ENCODE results near the gene USP31.
"Not testable (repeated sequence)": the region's sequence is repeated elsewhere in the genome, so short reads cannot be mapped to it uniquely, and the experiment has no call there.

Gene USP31

DNA sequence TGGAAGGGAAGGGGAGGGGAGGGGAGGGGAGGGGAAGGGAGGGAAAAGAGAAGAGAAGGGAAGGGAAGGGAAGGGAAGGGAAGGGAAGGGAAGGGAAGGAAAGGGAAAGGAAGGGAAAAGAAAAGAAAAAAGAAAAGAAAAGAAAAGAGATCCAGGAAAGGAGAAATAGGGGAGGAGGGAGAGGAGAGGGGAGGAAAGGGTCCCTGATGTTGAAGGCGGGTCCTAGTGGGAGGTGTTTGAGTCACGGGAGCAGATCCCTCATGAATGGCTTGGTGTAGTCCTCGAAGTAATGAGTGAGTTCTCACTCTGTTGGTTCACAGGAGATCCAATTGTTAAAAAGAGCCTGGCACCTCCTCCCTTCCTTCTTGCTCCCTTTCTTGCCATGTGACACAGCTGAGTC lies 6.9 kb upstream of the USP31 start:
- DNase-seq (ENCODE audit: low read depth), result no peak

DNA sequence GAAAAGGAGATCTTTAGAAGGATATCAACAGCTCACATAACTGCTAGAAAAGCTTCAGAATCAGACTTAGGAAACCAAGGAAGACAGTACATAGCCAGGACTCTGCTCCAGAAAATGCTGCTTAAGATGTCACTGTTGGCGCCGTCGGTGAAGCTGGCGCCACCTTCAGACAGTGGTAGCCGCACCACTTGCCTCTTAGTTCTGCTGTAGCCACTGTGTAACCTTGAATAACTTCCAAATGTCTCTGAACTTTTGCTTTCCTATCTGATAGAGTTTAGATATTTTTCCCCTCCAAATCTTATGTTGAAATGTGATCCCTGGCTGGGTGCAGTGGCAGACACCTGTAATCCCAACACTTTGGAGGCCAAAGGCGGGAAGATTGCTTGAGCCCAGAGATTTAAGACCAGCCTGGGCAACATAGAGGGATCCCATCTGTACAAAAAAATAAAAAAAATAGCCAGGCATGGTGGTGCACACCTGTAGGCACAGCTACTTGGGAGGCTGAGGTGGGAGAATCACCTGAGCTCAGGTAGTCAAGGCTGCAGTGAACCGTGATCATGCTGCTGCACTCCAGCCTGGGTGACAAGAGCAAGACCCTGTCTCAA lies 6.3 kb upstream of the USP31 start:
- no peak for DNase-seq (ENCODE audit: low read depth)

DNA sequence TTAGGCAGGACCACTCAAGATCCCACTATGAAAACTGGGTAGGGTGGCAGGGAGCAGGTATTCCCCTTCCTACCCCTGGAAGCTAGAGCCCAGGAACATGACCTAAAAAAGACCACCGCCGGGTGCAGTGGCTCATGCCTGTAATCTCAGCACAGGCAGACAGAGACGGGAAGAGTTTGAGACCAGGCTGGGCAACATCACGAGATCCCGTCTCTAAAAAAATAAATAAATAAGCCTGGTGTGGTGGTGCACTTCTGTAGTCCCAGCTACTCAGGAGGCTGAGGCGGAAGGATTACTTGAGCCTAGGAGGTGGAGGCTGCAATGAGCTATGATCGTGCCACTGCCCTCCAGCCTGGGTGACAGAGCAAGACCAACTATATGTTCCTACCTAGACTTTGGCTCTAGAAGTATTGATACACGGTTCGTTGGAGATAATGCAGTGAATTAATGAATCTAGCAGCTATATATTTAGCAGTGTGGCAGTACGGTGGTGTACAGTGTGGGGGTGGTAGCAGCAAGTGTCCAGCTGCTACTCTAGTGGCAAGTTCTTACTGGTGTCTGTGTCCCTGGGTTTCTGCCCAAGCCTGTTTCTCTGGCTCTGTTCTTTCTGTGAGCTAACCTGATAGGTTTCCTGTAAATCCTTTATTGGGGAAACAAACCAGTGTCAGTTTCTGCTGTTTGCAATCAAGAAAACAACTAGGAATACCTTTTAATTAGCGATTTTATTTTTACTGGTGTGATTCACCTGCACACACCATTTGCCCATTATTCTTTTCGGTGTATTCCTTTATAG lies 3.3 kb upstream of the USP31 start:
- DNase-seq (ENCODE audit: low read depth), result no peak

DNA sequence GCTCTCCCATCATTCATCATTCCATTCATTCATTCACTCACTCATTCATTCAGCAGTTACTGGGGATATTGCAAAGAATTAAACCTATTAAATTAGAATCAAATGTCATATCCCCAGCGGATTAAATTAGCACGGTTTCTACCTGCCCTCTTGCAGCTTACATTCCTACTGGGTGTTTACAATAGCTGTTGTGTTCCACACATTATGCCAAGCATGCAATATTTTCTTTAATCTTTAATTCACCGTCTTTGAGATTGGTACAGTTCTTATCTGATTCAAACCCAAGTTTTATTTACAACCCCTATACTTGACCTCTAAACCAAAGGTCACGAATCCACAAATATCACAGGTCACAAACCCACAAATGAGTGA lies 727 bp upstream of the USP31 start:
- DNase-seq (ENCODE audit: low read depth), result no peak

DNA sequence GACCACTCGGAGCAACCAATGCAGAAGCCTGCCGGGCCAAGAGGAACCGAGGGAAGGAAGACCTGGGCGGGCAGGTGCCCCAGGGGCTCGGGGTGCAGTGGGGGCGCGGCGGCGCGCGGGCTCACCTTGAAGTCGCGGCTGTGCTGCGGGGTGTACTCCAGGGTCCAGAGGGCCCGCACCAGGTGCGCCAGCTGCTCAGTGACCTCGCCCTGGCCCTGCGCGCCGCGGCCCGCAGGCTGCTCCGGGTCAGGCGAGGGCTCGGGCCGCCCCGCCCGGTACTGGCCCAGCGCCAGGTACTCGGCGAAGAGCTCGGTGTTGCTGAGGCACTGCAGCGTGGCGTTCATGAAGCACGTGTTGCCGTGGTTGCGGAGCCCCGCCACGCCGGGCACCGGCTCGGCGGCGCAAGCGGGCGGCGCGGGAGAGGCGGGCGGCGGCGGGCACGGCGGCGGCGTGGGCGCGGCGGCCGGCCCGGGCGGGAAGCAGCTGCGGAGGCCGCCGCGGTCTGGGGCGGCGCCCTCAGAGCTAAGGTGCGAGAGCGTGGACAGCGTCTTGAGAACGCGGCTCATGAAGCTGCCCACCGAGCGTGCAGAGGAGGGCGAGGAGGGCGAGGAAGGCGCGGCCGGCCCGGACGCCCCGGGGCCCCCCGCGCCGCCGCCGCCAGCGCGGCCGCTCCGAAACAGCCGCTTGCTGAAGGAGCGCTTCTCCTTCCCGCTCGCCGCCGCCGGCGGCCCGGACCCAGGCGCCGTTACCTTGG lies 562 bp downstream of the USP31 start:
- DNase-seq (ENCODE audit: low read depth), result peak; percentile 25

DNA sequence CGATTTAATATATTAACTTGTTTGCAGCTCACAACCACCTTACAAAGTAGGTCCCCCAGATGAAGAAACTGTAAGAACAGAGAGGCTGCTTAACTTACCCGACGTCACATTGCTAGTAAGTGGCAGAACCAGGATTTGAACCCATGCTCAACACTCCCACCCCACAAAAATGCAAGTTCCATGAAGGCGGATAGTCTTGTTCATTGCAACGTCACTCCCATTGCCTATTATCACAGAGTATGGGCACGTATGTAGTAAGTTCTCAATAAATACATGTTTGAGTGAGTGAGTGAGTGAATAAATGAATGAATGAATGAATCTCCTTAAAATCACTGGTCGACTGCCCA lies 1.1 kb downstream of the USP31 start:
- DNase-seq (ENCODE audit: low read depth), result no peak

DNA sequence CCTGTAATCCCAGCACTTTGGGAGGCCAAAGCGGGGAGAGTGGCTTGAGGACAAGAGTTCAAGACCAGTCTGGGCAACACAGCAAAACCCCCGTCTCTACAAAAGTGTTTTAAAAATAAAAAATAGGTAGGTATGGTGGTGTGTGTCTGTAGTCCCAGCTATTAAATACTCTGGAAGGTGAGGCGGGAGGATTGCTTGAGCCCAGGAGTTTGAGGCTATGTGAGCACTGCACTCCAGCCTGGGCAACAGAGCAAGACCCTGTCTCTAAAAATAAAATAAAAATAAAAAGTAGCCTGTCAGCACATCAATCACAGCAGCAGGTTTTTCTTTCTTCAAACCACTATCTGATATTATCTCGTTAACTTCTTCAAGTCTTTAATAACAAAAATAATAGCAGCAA lies 1.6 kb downstream of the USP31 start:
- no peak for DNase-seq (ENCODE audit: low read depth)

DNA sequence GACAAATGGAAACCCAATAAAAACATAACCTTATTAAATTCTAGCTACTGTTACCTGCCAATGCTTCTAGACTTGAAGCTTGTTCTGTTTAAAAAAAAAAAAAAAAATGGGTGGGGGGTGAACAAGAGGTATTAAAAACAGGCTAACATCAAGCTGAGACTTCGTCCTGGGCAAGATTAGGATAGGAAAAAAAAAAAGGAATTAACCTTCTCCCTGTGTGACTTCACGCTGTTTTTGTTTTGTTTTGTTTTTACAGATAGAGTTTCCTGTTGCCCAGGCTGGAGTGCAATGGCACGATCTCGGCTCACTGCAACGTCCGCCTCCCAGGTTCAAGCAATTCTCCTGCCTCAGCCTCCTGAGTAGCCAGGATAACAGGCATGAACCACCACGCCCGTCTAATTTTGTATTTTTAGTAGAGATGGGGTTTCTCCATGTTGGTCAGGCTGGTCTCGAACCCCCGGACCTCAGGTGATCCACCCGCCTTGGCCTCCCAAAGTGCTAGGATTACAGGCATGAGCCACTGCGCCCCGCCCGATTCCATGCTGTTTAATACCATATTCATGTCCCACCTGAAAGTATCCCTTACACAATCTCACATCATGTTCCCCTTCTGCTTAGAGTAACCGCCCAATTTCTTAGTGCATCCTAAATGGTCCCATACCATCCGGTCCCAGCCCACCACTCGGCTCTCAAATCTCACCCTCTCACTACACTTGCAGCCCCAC lies 2.2 kb downstream of the USP31 start:
- DNase-seq (ENCODE audit: low read depth), result no peak

DNA sequence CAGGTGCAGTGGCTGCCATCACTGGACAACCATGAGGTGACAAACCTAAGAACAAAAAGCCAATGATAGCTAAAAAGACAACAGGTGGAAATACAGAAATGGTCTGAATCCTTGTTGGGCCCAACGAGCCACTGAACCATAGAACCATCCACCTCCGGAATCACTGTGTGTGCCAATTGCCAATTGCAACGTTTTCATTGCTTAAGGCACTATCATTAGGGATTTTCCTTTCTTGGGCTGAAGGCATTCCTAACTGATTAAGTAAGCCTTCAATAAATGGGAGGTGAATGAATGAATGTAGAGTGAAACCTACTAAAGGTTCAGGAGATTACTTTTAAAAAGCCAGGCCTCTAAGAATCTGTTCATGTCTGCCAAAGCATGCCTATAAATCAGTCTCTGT lies 3.6 kb downstream of the USP31 start:
- no peak for DNase-seq (ENCODE audit: low read depth)

DNA sequence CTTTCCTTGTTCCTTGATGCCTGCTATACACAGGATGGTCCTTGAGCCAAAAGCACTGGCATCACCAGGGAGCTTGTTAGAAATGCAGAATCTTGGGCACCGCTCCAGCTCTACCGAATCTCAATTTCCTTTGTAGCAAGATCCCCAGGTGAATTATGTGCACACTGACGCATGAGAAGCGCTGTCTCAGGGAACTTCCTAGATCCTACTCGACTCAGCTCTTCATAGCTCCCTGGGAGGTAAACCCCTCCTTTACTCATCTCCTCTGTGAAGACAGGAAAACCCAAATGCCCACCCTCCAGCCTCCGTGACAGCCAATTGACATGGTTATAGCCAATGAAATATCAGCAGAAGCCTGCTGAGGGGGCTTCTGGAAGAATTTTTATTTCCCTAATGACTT lies 4.1 kb downstream of the USP31 start:
- no peak for DNase-seq (ENCODE audit: low read depth)

DNA sequence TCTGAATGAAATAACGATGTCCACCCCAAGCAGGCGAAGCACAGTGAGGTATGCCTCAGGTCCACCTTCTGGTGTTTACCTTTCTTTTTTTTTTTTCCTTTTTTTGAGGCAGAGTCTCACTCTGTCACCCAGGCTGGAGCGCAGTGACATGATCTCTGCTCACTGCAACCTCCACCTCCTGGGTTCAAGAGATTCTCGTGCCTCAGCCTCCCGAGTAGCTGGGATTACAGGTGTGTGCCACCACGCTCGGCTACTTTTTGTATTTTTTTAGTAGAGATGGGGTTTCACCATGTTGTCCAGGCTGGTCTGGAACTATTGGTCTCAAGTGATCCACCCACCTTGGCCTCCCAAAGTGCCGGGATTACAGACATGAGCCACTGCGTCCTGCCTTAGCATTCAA lies 4.9 kb downstream of the USP31 start:
- DNase-seq (ENCODE audit: low read depth), result not testable (repeated sequence)

DNA sequence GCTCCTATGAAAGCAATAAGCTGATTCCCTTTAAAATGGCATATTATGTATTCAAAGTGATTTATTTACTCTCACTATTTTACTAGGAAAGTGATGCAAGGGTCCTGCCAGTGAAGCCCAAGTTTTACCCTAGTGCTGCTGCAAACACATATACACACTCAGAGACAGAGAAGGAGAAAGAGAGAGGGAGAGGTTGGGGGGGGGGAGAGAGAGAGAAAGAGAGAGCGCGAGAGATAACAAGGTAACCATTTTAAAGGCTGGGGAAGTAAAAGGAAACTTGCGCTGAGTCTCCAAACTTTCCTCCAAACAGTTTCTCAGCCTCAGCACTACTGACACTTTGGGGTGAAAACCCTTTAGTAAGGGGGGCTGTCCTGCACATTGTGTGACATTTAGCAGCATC lies 5.9 kb downstream of the USP31 start:
- no peak for DNase-seq (ENCODE audit: low read depth)

DNA sequence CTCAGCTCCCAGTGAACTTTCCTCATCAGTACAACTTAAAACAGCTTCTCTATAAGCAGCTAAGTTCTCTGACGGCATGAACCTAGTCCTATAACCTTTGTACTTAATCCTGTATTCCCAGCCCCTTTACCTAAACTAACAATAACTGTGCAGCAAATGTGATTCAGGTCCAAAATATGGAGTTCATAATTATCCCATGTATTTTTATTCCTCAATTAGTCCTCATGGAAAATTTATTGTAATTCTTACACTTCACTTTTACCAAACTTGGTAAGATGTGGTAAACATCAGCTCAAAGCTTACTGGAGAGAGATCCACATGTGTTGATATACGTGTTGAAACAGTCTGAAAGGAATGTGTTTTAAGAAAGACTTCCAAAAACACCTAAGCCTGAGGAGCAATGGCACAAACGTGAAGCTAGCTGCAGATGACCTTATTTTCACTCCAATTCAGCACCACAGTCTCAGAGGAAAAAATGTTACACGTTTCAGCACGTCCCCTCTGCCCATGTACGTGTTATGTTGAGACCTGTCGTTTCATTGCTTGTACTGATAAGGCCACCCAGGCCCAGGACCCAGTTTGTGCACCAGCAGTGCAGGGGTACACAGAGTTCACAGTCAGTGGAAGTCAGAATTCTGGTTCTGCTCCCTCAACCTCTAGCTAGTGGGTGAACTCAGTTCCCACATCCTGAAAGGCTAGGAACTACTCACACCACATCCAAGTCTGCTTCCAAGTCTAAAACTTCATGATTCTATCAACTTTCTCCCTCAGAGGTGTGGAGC lies 7.1 kb downstream of the USP31 start:
- DNase-seq (ENCODE audit: low read depth), result no peak

DNA sequence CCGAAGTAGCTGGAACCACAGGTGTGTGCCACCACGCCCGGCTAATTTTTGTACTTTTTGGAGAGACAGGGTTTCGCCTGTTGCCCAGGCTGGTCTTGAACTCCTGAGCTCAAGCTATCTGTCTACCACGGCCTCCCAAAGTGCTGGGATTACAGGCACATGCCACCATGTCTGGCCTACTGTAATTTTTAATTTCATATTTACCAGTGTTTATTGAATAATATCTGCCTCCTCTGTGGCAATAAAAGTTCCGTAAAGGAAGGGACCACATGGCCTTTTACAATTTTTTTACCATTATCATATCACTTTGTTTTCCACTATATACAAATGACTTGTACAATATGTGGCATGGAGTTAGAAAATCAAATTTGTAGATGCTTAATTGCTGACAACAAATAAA lies 7.8 kb downstream of the USP31 start:
- DNase-seq (ENCODE audit: low read depth), result no peak

DNA sequence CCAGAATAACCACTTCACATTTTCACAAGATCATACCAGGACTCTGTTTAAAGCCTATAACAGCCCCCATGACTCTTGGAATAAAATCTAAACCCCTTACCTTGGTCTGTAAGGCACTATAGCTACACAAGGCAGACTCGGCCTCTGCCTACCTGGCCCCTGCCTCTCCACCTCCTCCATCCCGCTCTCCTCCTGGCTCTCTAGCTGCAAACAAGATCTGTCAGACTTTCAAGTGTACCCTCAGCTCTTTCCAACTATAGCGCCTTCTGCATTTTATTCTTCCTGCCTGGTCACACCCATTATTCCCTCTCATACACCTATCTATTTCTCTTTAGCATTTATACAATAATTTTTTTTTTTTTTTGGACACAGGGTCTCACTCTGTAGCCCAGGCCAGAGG lies 8.2 kb downstream of the USP31 start:
- no peak for DNase-seq (ENCODE audit: low read depth)

DNA sequence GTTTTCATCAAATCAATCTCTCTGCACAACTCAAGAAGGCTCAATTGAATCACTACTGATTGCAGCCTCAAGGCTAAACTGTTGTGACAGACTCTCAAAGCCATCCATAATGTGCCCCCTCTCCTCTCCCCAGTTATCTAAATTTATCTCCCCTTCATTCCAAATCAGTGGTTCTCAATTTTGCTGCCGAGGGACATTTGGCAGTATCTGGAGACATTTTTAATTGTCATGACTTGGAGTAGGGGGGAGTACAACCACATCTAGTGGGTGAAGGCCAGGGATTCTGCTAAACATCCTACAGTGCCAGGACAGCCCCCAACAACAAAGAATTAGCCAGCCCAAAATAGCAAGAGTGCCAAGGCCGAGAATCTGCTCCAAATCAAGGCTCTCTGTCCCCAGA lies 9.1 kb downstream of the USP31 start:
- no peak for DNase-seq (ENCODE audit: low read depth)

DNA sequence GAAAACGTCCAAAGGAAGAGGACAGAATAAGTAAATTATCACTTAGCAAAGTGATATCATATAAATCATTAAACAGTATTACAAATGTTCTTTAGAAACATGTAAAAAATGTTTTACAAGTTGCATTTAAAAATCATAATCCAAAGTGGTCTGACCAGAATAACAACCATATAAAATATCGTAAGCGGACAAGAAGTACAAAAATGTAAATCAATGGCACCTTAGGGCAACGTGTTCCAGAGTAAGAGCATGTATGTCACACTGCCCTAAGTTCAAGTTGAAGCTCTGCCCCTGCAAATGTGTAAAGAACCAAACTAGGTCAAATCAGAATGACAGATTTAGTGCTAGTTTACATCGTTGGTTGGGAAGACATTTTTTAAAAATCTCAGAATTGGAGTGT lies 11.4 kb downstream of the USP31 start:
- DNase-seq (ENCODE audit: low read depth), result no peak

DNA sequence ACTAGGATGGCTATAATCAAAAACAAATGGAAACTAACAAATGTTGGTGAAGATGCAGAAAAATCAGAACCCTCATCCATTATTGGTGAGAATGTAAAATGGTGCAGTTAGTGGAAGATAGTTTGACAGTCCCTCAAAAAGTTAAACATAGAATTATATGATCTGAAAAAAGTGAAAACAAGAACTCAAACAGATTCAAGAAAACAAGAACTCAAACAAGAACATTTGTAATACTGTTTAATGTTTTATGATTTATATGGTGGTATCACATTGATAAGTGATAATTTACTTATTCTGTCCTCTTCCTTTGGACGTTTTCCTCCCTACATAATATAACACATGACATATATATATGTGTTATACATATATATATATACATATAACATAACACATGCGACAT lies 12.0 kb downstream of the USP31 start:
- DNase-seq (ENCODE audit: low read depth), result no peak

DNA sequence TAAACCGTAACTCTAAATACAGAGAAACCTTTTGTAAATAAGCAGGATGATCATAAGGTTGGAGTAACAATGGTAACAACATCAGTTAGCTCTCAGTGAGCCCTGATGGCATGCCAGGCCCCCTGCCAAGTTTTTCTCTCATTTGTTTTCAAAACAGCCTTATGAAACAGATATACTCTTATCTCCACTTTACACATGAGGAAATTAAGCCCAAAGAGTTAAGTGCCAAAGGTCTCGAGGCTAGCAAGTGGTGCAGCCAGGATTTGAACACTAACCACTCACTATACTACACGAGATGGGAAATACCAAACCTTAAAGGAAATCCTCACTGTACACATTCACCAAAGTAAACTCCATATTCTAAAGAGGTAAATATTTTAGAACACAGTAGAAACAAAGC lies 15.0 kb downstream of the USP31 start:
- DNase-seq (ENCODE audit: low read depth), result no peak

DNA sequence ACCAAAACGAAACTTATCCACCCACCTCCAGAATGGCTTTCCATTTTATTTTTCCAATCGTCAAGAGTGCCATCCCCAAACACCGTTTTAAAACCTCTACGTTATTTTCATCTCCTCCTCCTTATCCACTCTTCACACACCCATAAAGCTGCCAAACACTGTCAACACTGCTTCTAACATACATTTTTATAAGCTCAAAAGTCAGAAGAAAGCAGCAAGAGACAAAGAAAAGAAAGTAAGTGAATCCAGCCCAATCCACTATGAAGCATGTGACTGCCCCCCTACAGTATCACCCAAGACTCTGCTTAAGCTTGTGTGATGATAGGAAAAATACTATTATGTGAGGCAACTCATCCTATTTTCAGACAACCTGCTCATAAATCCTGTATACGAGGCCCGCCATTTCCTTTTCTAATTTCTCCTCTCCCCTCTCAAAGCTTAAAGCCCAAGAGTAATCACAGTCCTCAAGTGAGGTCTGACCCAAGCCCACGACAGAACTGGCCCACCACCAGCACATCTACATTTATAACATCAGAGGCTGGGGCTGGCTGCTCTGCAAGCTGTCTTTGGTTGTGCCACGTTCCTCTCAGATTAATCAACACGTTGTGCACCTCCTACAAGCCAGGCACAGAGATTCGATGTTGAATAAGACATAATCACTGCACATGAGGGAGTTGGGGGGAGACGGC lies 16.3 kb downstream of the USP31 start:
- no peak for DNase-seq (ENCODE audit: low read depth)

DNA sequence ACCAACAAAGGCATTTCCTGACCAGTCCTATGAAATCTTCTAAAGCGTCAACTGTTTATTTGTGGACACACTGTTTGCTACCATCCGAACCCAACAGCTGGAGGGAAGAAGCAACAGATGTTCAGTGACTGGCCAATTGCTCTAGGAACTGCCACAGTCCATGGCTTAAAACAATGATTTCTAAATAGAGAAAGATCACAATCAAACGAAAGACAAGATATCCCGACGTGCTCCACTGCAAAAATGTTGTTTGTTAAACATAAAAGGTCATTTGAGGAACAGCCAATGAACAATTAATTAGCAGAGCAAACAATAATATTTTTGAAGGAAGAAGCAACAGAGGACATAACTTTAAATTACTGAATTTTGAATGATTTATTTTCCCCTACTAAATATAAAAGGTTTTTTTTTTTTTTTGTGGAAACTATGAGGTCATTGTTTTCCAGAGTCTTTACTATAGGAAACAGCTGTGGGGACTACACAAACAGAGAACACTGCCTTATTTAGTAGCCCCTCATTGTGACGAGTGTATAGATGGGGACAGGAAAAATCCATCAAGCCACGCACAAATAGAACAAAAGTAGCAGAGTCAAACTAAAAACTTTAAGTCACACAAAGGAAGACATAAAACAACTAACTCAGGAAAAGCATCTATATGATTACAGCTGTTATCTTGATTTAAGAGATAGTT lies 17.2 kb downstream of the USP31 start:
- no peak for DNase-seq (ENCODE audit: low read depth)

All from activated T-cell treated with anti-CD3 and anti-CD28 coated beads for 1 hour (primary cell).